GM23338 (cell line): ENCODE results near the gene CORO7.

Experiments
- CREB1 ChIP-seq: fragments of 250-450 bp; sonication (Bioruptor Pico); IDR thresholded peaks from 2 replicates; pipeline ENCODE4 v1.5.0; 2020; ENCODE audit warnings: low read depth, mild to moderate bottlenecking, moderate library complexity
- EZH2 ChIP-seq: fragments of 200-600 bp; sonication (generic); IDR thresholded peaks from one replicate; pipeline ENCODE4 v1.8.0; 2017; ENCODE audit warnings: antibody characterized with exemption, mild to moderate bottlenecking, low read depth; ENCODE audit not compliant: unreplicated experiment
- EZH2phosphoT487 ChIP-seq: fragments of 200-600 bp; sonication (generic); IDR thresholded peaks from one replicate; pipeline ENCODE4 v1.8.1; 2018; ENCODE audit warnings: antibody characterized with exemption; ENCODE audit not compliant: unreplicated experiment
- JUNB ChIP-seq: IDR thresholded peaks from one replicate; pipeline ENCODE4 v1.6.1; 2016; ENCODE audit warnings: antibody characterized with exemption; ENCODE audit not compliant: unreplicated experiment
- NANOG ChIP-seq: IDR thresholded peaks from 2 replicates; pipeline ENCODE4 v1.6.1; 2016; ENCODE audit warnings: antibody characterized with exemption, borderline replicate concordance
- POLR2AphosphoS5 ChIP-seq: IDR thresholded peaks from 2 replicates; pipeline ENCODE4 v1.6.1; 2016; ENCODE audit warnings: antibody characterized with exemption, low read depth
- ZNF331 ChIP-seq: fragments of 250-450 bp; sonication (Bioruptor Pico); IDR thresholded peaks from 2 replicates; pipeline ENCODE4 v1.5.0; 2020; ENCODE audit warnings: low read depth, mild to moderate bottlenecking, moderate library complexity
- TF ChIP-seq, protein P1 (sequence below), 2 experiments: fragments of 200-600 bp in 1 of 2; sonication (generic) in 1 of 2; conservative IDR thresholded peaks; 2 replicates each; pipeline versions ENCODE4 v1.5.1 to v1.6.1; 2016 to 2017; ENCODE audit warnings: antibody characterized with exemption in 2 of 2, low read depth in 2 of 2, mild to moderate bottlenecking in 2 of 2, moderate library complexity in 1 of 2
- TF ChIP-seq, protein P2 (sequence below): IDR thresholded peaks from one replicate; pipeline ENCODE4 v1.6.1; 2018; ENCODE audit warnings: antibody characterized with exemption; ENCODE audit not compliant: unreplicated experiment
- TF ChIP-seq, protein P3 (sequence below): IDR thresholded peaks from 2 replicates; pipeline ENCODE4 v1.6.1; 2016; ENCODE audit warnings: antibody characterized with exemption

DNA sequence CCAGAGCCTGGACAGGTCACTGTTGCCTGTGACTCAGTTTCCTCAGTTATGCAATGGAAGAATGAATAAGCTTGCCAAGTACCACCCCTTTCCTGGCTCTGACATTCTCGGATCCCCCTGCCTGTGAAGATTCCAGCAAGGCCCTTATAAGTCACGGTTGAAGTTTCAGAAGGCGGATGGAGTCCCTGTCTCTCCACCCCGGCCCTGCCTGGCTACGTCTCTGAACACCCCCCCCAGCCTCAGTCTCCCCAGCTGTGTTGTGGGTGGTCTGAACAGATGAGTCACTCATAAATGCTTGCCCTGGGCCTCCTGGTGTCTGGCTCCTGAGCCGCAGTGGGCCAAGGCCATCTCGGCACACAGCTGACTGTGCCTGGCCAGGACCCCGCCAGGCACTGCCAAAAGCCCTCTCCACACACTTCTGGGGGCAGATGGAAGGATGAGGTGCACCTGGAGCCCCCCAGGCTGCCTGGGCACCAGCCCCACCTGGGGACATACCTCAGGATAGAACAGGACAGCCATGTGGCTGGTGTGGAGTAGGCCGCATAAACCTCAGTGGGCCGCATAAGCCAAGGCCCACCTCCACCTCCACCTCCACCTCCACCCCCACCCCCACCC lies 29.3 kb downstream of the CORO7 start:
- TF ChIP-seq, protein P1, sequence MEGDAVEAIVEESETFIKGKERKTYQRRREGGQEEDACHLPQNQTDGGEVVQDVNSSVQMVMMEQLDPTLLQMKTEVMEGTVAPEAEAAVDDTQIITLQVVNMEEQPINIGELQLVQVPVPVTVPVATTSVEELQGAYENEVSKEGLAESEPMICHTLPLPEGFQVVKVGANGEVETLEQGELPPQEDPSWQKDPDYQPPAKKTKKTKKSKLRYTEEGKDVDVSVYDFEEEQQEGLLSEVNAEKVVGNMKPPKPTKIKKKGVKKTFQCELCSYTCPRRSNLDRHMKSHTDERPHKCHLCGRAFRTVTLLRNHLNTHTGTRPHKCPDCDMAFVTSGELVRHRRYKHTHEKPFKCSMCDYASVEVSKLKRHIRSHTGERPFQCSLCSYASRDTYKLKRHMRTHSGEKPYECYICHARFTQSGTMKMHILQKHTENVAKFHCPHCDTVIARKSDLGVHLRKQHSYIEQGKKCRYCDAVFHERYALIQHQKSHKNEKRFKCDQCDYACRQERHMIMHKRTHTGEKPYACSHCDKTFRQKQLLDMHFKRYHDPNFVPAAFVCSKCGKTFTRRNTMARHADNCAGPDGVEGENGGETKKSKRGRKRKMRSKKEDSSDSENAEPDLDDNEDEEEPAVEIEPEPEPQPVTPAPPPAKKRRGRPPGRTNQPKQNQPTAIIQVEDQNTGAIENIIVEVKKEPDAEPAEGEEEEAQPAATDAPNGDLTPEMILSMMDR (conservative IDR thresholded peaks at IDR 0.05; ENCODE audit: low read depth in 2 of 2) = no peak
- no peak for TF ChIP-seq CREB1 (CRISPR knock-in tag)
- TF ChIP-seq, protein P2, sequence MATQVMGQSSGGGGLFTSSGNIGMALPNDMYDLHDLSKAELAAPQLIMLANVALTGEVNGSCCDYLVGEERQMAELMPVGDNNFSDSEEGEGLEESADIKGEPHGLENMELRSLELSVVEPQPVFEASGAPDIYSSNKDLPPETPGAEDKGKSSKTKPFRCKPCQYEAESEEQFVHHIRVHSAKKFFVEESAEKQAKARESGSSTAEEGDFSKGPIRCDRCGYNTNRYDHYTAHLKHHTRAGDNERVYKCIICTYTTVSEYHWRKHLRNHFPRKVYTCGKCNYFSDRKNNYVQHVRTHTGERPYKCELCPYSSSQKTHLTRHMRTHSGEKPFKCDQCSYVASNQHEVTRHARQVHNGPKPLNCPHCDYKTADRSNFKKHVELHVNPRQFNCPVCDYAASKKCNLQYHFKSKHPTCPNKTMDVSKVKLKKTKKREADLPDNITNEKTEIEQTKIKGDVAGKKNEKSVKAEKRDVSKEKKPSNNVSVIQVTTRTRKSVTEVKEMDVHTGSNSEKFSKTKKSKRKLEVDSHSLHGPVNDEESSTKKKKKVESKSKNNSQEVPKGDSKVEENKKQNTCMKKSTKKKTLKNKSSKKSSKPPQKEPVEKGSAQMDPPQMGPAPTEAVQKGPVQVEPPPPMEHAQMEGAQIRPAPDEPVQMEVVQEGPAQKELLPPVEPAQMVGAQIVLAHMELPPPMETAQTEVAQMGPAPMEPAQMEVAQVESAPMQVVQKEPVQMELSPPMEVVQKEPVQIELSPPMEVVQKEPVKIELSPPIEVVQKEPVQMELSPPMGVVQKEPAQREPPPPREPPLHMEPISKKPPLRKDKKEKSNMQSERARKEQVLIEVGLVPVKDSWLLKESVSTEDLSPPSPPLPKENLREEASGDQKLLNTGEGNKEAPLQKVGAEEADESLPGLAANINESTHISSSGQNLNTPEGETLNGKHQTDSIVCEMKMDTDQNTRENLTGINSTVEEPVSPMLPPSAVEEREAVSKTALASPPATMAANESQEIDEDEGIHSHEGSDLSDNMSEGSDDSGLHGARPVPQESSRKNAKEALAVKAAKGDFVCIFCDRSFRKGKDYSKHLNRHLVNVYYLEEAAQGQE = no peak
- no peak for TF ChIP-seq EZH2
- TF ChIP-seq POLR2AphosphoS5 = no peak
- TF ChIP-seq, protein P3, sequence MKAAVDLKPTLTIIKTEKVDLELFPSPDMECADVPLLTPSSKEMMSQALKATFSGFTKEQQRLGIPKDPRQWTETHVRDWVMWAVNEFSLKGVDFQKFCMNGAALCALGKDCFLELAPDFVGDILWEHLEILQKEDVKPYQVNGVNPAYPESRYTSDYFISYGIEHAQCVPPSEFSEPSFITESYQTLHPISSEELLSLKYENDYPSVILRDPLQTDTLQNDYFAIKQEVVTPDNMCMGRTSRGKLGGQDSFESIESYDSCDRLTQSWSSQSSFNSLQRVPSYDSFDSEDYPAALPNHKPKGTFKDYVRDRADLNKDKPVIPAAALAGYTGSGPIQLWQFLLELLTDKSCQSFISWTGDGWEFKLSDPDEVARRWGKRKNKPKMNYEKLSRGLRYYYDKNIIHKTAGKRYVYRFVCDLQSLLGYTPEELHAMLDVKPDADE = no peak
- no peak for TF ChIP-seq EZH2phosphoT487
- TF ChIP-seq ZNF331 (CRISPR knock-in tag) = no peak
- TF ChIP-seq JUNB = no peak
- TF ChIP-seq NANOG = no peak
